K562 (cell line): ENCODE data around the gene SLC25A21. TPM values are rescaled to one million over a fixed set of nuclear protein-coding genes. Genes with fewer than 3 reads are reported as not detected.

Experiments used
- ATAC-seq: fragments of 200-7000 bp; cut with Tn5 transposase; 3 replicates; pipeline ENCODE4 v1.9.1; 2020; ENCODE audit warnings: moderate library complexity
- BruUV-seq: library from RNA; stranded (reverse); fragments of 400-500 nt; replicated peaks from 2 replicates; lab custom pipeline; 2021; lab: Mats Ljungman, UMichigan
- CTCF ChIA-PET: fragments of 300-600 bp; formaldehyde crosslinking; extraction: SDS; loops from one replicate; lab custom pipeline; 2021; ENCODE audit warnings: low intra/inter-chr PET ratio; lab: Yijun Ruan, JAX
- POLR2A ChIA-PET: fragments of 300-600, 350-650 bp; sonication (Branson Sonifier 250); formaldehyde crosslinking; extraction: SDS; loops from one replicate; lab custom pipeline; 2021; ENCODE audit warnings: antibody characterized with exemption, inconsistent platforms; lab: Yijun Ruan, JAX
- DNase-seq, 4 experiments: peaks; one replicate each; pipeline versions ENCODE4 v3.0.0 to v3.0.0-alpha.2; 2011 to 2018; ENCODE audit warnings: low spot score in 3 of 4, mixed read lengths in 3 of 4; ENCODE audit errors: extremely low read depth in 1 of 4
- FAIRE-seq: peaks from 2 replicates; lab custom pipeline; 2011; peaks lifted over from hg19 to GRCh38; lab: Jason Lieb, UNC
- H2AFZ ChIP-seq: 2 replicates; pipeline ENCODE4 v1.6.0; 2011; ENCODE audit warnings: low read depth, low read length, control low read depth, inconsistent platforms
- H3K27ac ChIP-seq: fragments of 200-600 bp; 3 replicates; pipeline ENCODE4 v1.8.0; 2011; ENCODE audit warnings: low read depth, mild to moderate bottlenecking, control low read depth, inconsistent platforms, low read length, moderate library complexity, mixed read lengths; ENCODE audit errors: extremely low read depth
- H3K27me3 ChIP-seq, 2 experiments: fragments of 300-600 bp in 1 of 2; 2 replicates in 1 of 2; 3 replicates in 1 of 2; pipeline versions ENCODE4 v1.6.0 to v1.8.0; 2011; ENCODE audit warnings: inconsistent platforms in 2 of 2, low read length in 2 of 2, mild to moderate bottlenecking in 1 of 2, mixed read lengths in 1 of 2, moderate library complexity in 1 of 2; ENCODE audit not compliant: control insufficient read depth in 2 of 2, insufficient read depth in 2 of 2
- H3K36me3 ChIP-seq: fragments of 300-600 bp; 3 replicates; pipeline ENCODE4 v1.8.0; 2011; ENCODE audit warnings: mild to moderate bottlenecking, low read length, inconsistent platforms; ENCODE audit not compliant: control insufficient read depth, insufficient read depth
- H3K4me1 ChIP-seq, 2 experiments: fragments of 200-600 bp in 1 of 2; replicated peaks in 1 of 2; 2 replicates in 1 of 2; 3 replicates in 1 of 2; pipeline versions ENCODE4 v1.5.1 to v1.8.0; 2011; ENCODE audit warnings: inconsistent platforms in 2 of 2, low read length in 2 of 2, mild to moderate bottlenecking in 1 of 2, mixed read lengths in 1 of 2, moderate library complexity in 1 of 2; ENCODE audit not compliant: control insufficient read depth in 2 of 2, insufficient read depth in 2 of 2
- H3K4me2 ChIP-seq: 2 replicates; pipeline ENCODE4 v1.6.1; 2011; ENCODE audit warnings: low read length, control low read depth, inconsistent platforms, mixed read lengths; ENCODE audit not compliant: insufficient read depth
- H3K4me3 ChIP-seq: fragments of 200-600 bp; sonication (generic), shearing (Covaris generic); 2 replicates; pipeline ENCODE4 v1.5.1; 2016; ENCODE audit warnings: control low read depth, inconsistent platforms
- H3K79me2 ChIP-seq: fragments of 200-600 bp; 3 replicates; pipeline ENCODE4 v1.8.0; 2011; ENCODE audit warnings: low read length, inconsistent platforms; ENCODE audit not compliant: control insufficient read depth, insufficient read depth
- H3K9ac ChIP-seq, 2 experiments: 2 replicates each; pipeline versions ENCODE4 v1.6.0 to v1.6.1; 2011; ENCODE audit warnings: low read depth in 2 of 2, low read length in 2 of 2, control low read depth in 1 of 2, inconsistent platforms in 1 of 2, mild to moderate bottlenecking in 1 of 2, mixed read lengths in 1 of 2; ENCODE audit not compliant: insufficient read depth in 1 of 2
- H3K9me1 ChIP-seq: one replicate; pipeline ENCODE4 v1.6.0; 2011; ENCODE audit warnings: inconsistent platforms, mild to moderate bottlenecking, low read length, moderate library complexity; ENCODE audit not compliant: control insufficient read depth, insufficient read depth
- H3K9me3 ChIP-seq: replicated peaks from 2 replicates; pipeline ENCODE4 v1.5.1; 2011; ENCODE audit warnings: low read depth, low read length, inconsistent platforms; ENCODE audit not compliant: control insufficient read depth, insufficient read depth
- H4K20me1 ChIP-seq: replicated peaks from 2 replicates; pipeline ENCODE4 v1.6.1; 2011; ENCODE audit warnings: low read length, inconsistent platforms, mixed read lengths; ENCODE audit not compliant: control insufficient read depth, insufficient read depth
- CTCFL ChIP-seq: IDR thresholded peaks from 2 replicates; pipeline ENCODE4 v1.6.1; 2011; ENCODE audit warnings: borderline replicate concordance, low read depth, mild to moderate bottlenecking, moderate library complexity, low read length; ENCODE audit not compliant: insufficient read depth, poor library complexity, severe bottlenecking
- HINFP ChIP-seq: fragments of 450-650 bp; conservative IDR thresholded peaks from 2 replicates; pipeline ENCODE4 v1.6.1; 2016; ENCODE audit warnings: missing genetic modification characterization, low read depth, mild to moderate bottlenecking, control low read depth, missing compliant biosample characterization
- HOXB6 ChIP-seq: fragments of 250-450 bp; sonication (Bioruptor Pico); IDR thresholded peaks from 2 replicates; pipeline ENCODE4 v1.5.1; 2022; ENCODE audit warnings: mild to moderate bottlenecking, borderline replicate concordance
- KLF13 ChIP-seq: fragments of 450-650 bp; IDR thresholded peaks from 2 replicates; pipeline ENCODE4 v1.6.1; 2016; ENCODE audit warnings: missing genetic modification characterization, low read depth, mild to moderate bottlenecking, missing compliant biosample characterization, moderate library complexity, borderline replicate concordance
- NR2F6 ChIP-seq: fragments of 450-650 bp; formaldehyde crosslinking; IDR thresholded peaks from 2 replicates; pipeline ENCODE4 v1.4.0; 2020; ENCODE audit warnings: mild to moderate bottlenecking
- YBX1 ChIP-seq: fragments of 450-650 bp; IDR thresholded peaks from 2 replicates; pipeline ENCODE4 v1.7.1; 2016; ENCODE audit warnings: mild to moderate bottlenecking
- ZNF318 ChIP-seq, 2 experiments: fragments of 450-650 bp; IDR thresholded peaks; 2 replicates each; pipeline ENCODE4 v1.6.1; 2016; ENCODE audit warnings: mild to moderate bottlenecking in 2 of 2, borderline replicate concordance in 1 of 2, low read depth in 1 of 2, moderate library complexity in 1 of 2
- ZNF696 ChIP-seq: fragments of 250-450 bp; sonication (Bioruptor Pico); conservative IDR thresholded peaks from 2 replicates; pipeline ENCODE4 v1.4.0; 2020; ENCODE audit warnings: mild to moderate bottlenecking, moderate library complexity
- ZNF76 ChIP-seq: fragments of 250-450 bp; sonication (Bioruptor Pico); IDR thresholded peaks from 2 replicates; pipeline ENCODE4 v1.4.0; 2020; ENCODE audit warnings: mild to moderate bottlenecking, moderate library complexity, borderline replicate concordance
- ZZZ3 ChIP-seq: fragments of 450-650 bp; IDR thresholded peaks from 2 replicates; pipeline ENCODE4 v1.6.1; 2016; ENCODE audit warnings: antibody characterized with exemption, mild to moderate bottlenecking, moderate library complexity
- WGBS: fragments of 100-300 bp; shearing (Covaris generic); methylation state at CpG from one replicate; pipeline ENCODE4 v1.1.6; 2016; ENCODE audit warnings: low coverage, mixed read lengths; ENCODE audit not compliant: insufficient coverage; ENCODE audit errors: missing lambda C conversion rate; 5-methylcytosine and 5-hydroxymethylcytosine counted together
- in situ Hi-C: fragments of 300-500 bp; cut with MboI; formaldehyde crosslinking; loops from 4 replicates; pipeline ENCODE4 v1.15.0; 2018; ENCODE audit warnings: inconsistent platforms, mixed read lengths
- intact Hi-C: fragments of 100-400 bp; cut with micrococcal nuclease; formaldehyde crosslinking; loops from 2 replicates; pipeline ENCODE4 v1.14.2; 2022
- polyA plus RNA-seq, 8 experiments: library from polyadenylated mRNA; depleted of rRNA in 4 of 8; stranded (reverse) in 5 of 8; unstranded in 3 of 8; fragments of >200 nt; fragmentation: Nextera tagmentation in 2 of 8; fragmentation: Illumina TruSeq in 1 of 8; extraction: Ambion mirVana in 2 of 8; extraction: Trizol in 1 of 8; gene quantifications; 2 replicates each; pipeline versions ENCODE4 v1.2.1 to v1.2.3, GENCODE V29; 2011 to 2014; ENCODE audit warnings: inconsistent platforms in 1 of 8, missing spikeins in 1 of 8
- total RNA-seq, 7 experiments: library from RNA; depleted of rRNA in 6 of 7; stranded (reverse); fragments of >200 nt in 6 of 7; fragmentation: Illumina TruSeq in 2 of 7; extraction: Trizol in 2 of 7; gene quantifications; 2 replicates each; pipeline versions ENCODE4 v1.2.1 to v1.2.3, GENCODE V29; 2011 to 2021; ENCODE audit warnings: low replicate concordance in 1 of 7

SLC25A21 gene
- total and polyA plus RNA-seq, 9 of the 15 experiments (the other 6 are each of a cell fraction or from before 2014, with no cell fraction given): 15.2 to 46.7 (median 28.7) TPM

GRCh38 chr14:37187294-37187693 is 14.9 kb upstream of the SLC25A21 start:
- Histone ChIP-seq H3K36me3 (no peaks in the 10 kb centered on the region), H3K4me1 (no peaks in the 10 kb centered on the region; a peak in 1 of 5 replicates), H2AFZ (peak overlapping the region; percentile 79), H3K9me1 (no peaks in the 10 kb centered on the region), H3K27me3 (no peaks in the 10 kb centered on the region), H3K9ac (no peak overlapping the region), H3K4me3 (no peak overlapping the region), H3K4me2 (no peak overlapping the region), H3K27ac (no peak overlapping the region), H3K9me3 (no peaks in the 10 kb centered on the region), H4K20me1 (no peaks in the 10 kb centered on the region), H3K79me2 (no peaks in the 10 kb centered on the region)
- peak; percentile 76 for ATAC-seq
- 14% methylated on average over 3 of the region's 3 CpGs for whole genome bisulfite sequencing
- in situ Hi-C loops: no loop called here
- POLR2A ChIA-PET: interaction anchor here (1.1 to 1.3 kb wide), 3 partner anchors 9 to 13 kb away, joined by 3 to 4 read pairs (median 3); partner anchors contain the start of gene MIPOL1
- intact Hi-C loops: no loop called here
- CTCF ChIA-PET: interaction anchor here (0.6 kb wide), 1 partner anchor 8 kb away, joined by 3 read pairs; no protein-coding TSS in a partner anchor
- no TSS peak for BruUV-seq
- no peak for DNase-seq
- FAIRE-seq: no peak
- TF ChIP-seq HOXB6 (CRISPR knock-in tag) (no peak), NR2F6 (CRISPR knock-in tag) (no peak), YBX1 (no peak), KLF13 (tag) (no peak), ZNF318 (IDR thresholded peaks at IDR 0.05; ENCODE audit: borderline replicate concordance in 1 of 2, low read depth in 1 of 2) (no peak), CTCFL (no peak), ZNF76 (no peak), HINFP (tag) (no peak), ZZZ3 (no peak), ZNF696 (CRISPR knock-in tag) (no peak)
